K562 (cell line): ENCODE results near the gene CRYBA4. TPM values are rescaled to one million over a fixed set of nuclear protein-coding genes. Genes with fewer than 3 reads are reported as not detected.

Experiments
- CBX5 ChIP-seq: IDR thresholded peaks from 2 replicates; pipeline ENCODE4 v1.6.1; 2014; ENCODE audit warnings: low read depth, borderline replicate concordance
- E2F8 ChIP-seq: fragments of 450-650 bp; IDR thresholded peaks from 2 replicates; pipeline ENCODE4 v1.7.1; 2018; ENCODE audit warnings: mild to moderate bottlenecking, low read depth; ENCODE audit not compliant: partially characterized antibody
- FOXK2 ChIP-seq, 2 experiments: fragments of 450-650 bp; IDR thresholded peaks in 1 of 2; conservative IDR thresholded peaks in 1 of 2; 2 replicates each; pipeline ENCODE4 v1.6.1; 2016; ENCODE audit warnings: low read depth in 2 of 2, mild to moderate bottlenecking in 1 of 2
- HNRNPK ChIP-seq: fragments of 200-400 bp; formaldehyde crosslinking; IDR thresholded peaks from one replicate; pipeline ENCODE4 v1.6.1; 2018; ENCODE audit warnings: mild to moderate bottlenecking, low read depth, low read length; ENCODE audit not compliant: poor library complexity, severe bottlenecking
- NCOA1 ChIP-seq: fragments of 450-650 bp; IDR thresholded peaks from 2 replicates; pipeline ENCODE4 v1.6.1; 2016; ENCODE audit warnings: low read depth
- NCOR1 ChIP-seq: fragments of 450-650 bp; IDR thresholded peaks from 2 replicates; pipeline ENCODE4 v1.6.1; 2016; ENCODE audit warnings: mild to moderate bottlenecking, moderate library complexity
- NFRKB ChIP-seq: fragments of 450-650 bp; IDR thresholded peaks from 2 replicates; pipeline ENCODE4 v1.6.1; 2016; ENCODE audit warnings: low read depth
- RB1 ChIP-seq: fragments of 450-650 bp; IDR thresholded peaks from 2 replicates; pipeline ENCODE4 v1.6.1; 2017; ENCODE audit warnings: low read depth, mild to moderate bottlenecking
- SIX5 ChIP-seq, 2 experiments: IDR thresholded peaks; 2 replicates each; pipeline ENCODE4 v1.6.1; 2011; ENCODE audit warnings: low read length in 2 of 2, borderline replicate concordance in 1 of 2, low read depth in 1 of 2, mild to moderate bottlenecking in 1 of 2, moderate library complexity in 1 of 2; ENCODE audit not compliant: insufficient read depth in 1 of 2
- TAF15 ChIP-seq: fragments of 200-400 bp; formaldehyde crosslinking; IDR thresholded peaks from 2 replicates; pipeline ENCODE4 v1.6.1; 2017; ENCODE audit warnings: mild to moderate bottlenecking, low read depth, low read length, moderate library complexity
- ZBTB1 ChIP-seq: sonication (generic); formaldehyde crosslinking; IDR thresholded peaks from 2 replicates; pipeline ENCODE4 v1.8.1; 2023; ENCODE audit warnings: missing genetic modification reagents, low read depth, mild to moderate bottlenecking, borderline replicate concordance
- ZFP36 ChIP-seq: fragments of 150-350 bp; IDR thresholded peaks from 2 replicates; pipeline ENCODE4 v1.6.1; 2018; ENCODE audit warnings: low read length, low read depth; ENCODE audit not compliant: partially characterized antibody
- ZFPM2 ChIP-seq: fragments of 250-450 bp; sonication (Bioruptor Pico); IDR thresholded peaks from 2 replicates; pipeline ENCODE4 v1.5.1; 2022; ENCODE audit warnings: mild to moderate bottlenecking
- ZNF318 ChIP-seq, 2 experiments: fragments of 450-650 bp; IDR thresholded peaks; 2 replicates each; pipeline ENCODE4 v1.6.1; 2016; ENCODE audit warnings: mild to moderate bottlenecking in 2 of 2, borderline replicate concordance in 1 of 2, low read depth in 1 of 2, moderate library complexity in 1 of 2
- polyA plus RNA-seq, 8 experiments: library from polyadenylated mRNA; depleted of rRNA in 4 of 8; stranded (reverse) in 5 of 8; unstranded in 3 of 8; fragments of >200 nt; fragmentation: Nextera tagmentation in 2 of 8; fragmentation: Illumina TruSeq in 1 of 8; extraction: Ambion mirVana in 2 of 8; extraction: Trizol in 1 of 8; gene quantifications; 2 replicates each; pipeline versions ENCODE4 v1.2.1 to v1.2.3, GENCODE V29; 2011 to 2014; ENCODE audit warnings: inconsistent platforms in 1 of 8, missing spikeins in 1 of 8
- total RNA-seq, 7 experiments: library from RNA; depleted of rRNA in 6 of 7; stranded (reverse); fragments of >200 nt in 6 of 7; fragmentation: Illumina TruSeq in 2 of 7; extraction: Trizol in 2 of 7; gene quantifications; 2 replicates each; pipeline versions ENCODE4 v1.2.1 to v1.2.3, GENCODE V29; 2011 to 2021; ENCODE audit warnings: low replicate concordance in 1 of 7
- TF ChIP-seq, protein P1 (sequence below): fragments of 250-450 bp; sonication (Bioruptor Pico); IDR thresholded peaks from 2 replicates; pipeline ENCODE4 v1.6.1; 2021; ENCODE audit warnings: mild to moderate bottlenecking

The CRYBA4 gene
- total and polyA plus RNA-seq, 9 of the 15 experiments (the other 6 are each of a cell fraction or from before 2014, with no cell fraction given), result 0.59 to 3.3 (median 1.6) TPM

- TF ChIP-seq, protein P1, sequence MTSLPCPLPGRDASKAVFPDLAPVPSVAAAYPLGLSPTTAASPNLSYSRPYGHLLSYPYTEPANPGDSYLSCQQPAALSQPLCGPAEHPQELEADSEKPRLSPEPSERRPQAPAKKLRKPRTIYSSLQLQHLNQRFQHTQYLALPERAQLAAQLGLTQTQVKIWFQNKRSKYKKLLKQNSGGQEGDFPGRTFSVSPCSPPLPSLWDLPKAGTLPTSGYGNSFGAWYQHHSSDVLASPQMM (CRISPR knock-in tag), result no peak
- TF ChIP-seq NCOA1, result 0 out of 2 replicates have a peak, but pooled peaks have one; percentile 57
- no peak for TF ChIP-seq NFRKB
- no peak for TF ChIP-seq ZFPM2 (CRISPR knock-in tag)
- TF ChIP-seq E2F8, result peak; percentile 89
- no peak for TF ChIP-seq ZBTB1 (CRISPR knock-in tag)
- no peak for TF ChIP-seq TAF15
- TF ChIP-seq SIX5 (IDR thresholded peaks at IDR 0.05; ENCODE audit: borderline replicate concordance in 1 of 2, insufficient read depth in 1 of 2, low read depth in 1 of 2, low read length in 2 of 2), result no peak
- TF ChIP-seq RB1, result no peak
- TF ChIP-seq CBX5, result no peak
- TF ChIP-seq FOXK2 (conservative IDR thresholded peaks at IDR 0.05 in 1 of 2, IDR thresholded peaks at IDR 0.05 in 1 of 2; ENCODE audit: low read depth in 2 of 2), result peak; percentile 55 to 73
- 0 out of 2 replicates have a peak, but pooled peaks have one; percentile 8 for TF ChIP-seq NCOR1
- TF ChIP-seq HNRNPK, result no peak
- TF ChIP-seq ZNF318 (IDR thresholded peaks at IDR 0.05; ENCODE audit: borderline replicate concordance in 1 of 2, low read depth in 1 of 2), result no peak
- TF ChIP-seq ZFP36, result no peak
Observed at GRCh38 chr22:26672590-26673468, 51.1 kb downstream of the CRYBA4 start (continued).
